Activated CD8-positive, alpha-beta T cell treated with anti-CD3 and anti-CD28 coated beads for 36 hours (primary cell): Measurements from ENCODE around the gene CRHBP. TPM values are rescaled to one million over a fixed set of nuclear protein-coding genes. Genes with fewer than 3 reads are reported as not detected.
"Not testable (repeated sequence)": the region's sequence is repeated elsewhere in the genome, so short reads cannot be mapped to it uniquely, and the experiment has no call there.

Experiments
- ATAC-seq: fragments of 200-7000 bp; cut with Tn5 transposase; one replicate; pipeline ENCODE4 v1.10.0; 2021; ENCODE audit warnings: mild to moderate bottlenecking, moderate library complexity
- CTCF ChIA-PET: fragments of 350-600 bp; sonication (Branson Sonifier 250); formaldehyde crosslinking; loops from one replicate; lab custom pipeline; 2021; ENCODE audit warnings: antibody characterized with exemption; lab: Charles Lee
- POLR2A ChIA-PET: fragments of 350-600 bp; sonication (Branson Sonifier 250); formaldehyde crosslinking; loops from one replicate; lab custom pipeline; 2021; ENCODE audit warnings: antibody characterized with exemption; lab: Charles Lee
- DNase-seq: peaks from one replicate; pipeline ENCODE4 v3.0.0-alpha.2; 2020
- H3K27ac Mint-ChIP-seq: one replicate; pipeline ENCODE4 v1.8.0; 2021; ENCODE audit warnings: mild to moderate bottlenecking, mixed read lengths
- H3K27me3 Mint-ChIP-seq: one replicate; pipeline ENCODE4 v1.8.0; 2021; ENCODE audit warnings: mixed read lengths
- H3K36me3 Mint-ChIP-seq: one replicate; pipeline ENCODE4 v1.8.0; 2021; ENCODE audit warnings: low read depth, mixed read lengths
- H3K4me1 Mint-ChIP-seq: one replicate; pipeline ENCODE4 v1.8.0; 2021; ENCODE audit warnings: low read depth, mixed read lengths
- H3K4me3 Mint-ChIP-seq: one replicate; pipeline ENCODE4 v1.8.0; 2021; ENCODE audit warnings: mild to moderate bottlenecking, moderate library complexity, mixed read lengths
- H3K9me3 Mint-ChIP-seq: one replicate; pipeline ENCODE4 v1.8.0; 2021; ENCODE audit warnings: mixed read lengths
- intact Hi-C: fragments of 100-400 bp; cut with micrococcal nuclease; formaldehyde crosslinking; loops from one replicate; pipeline ENCODE4 v1.10.0; 2022
- total RNA-seq, 2 experiments: library from RNA; stranded (reverse); gene quantifications; one replicate each; pipeline ENCODE4 v1.2.3, GENCODE V29; 2021
- TF ChIP-seq, protein P1 (sequence below): fragments of 200-600 bp; IDR thresholded peaks from one replicate; pipeline ENCODE4 v1.8.0; 2022; ENCODE audit warnings: antibody characterized with exemption, mild to moderate bottlenecking

Gene CRHBP
- total RNA-seq, 2 experiments from 2014 or later: not detected

DNA sequence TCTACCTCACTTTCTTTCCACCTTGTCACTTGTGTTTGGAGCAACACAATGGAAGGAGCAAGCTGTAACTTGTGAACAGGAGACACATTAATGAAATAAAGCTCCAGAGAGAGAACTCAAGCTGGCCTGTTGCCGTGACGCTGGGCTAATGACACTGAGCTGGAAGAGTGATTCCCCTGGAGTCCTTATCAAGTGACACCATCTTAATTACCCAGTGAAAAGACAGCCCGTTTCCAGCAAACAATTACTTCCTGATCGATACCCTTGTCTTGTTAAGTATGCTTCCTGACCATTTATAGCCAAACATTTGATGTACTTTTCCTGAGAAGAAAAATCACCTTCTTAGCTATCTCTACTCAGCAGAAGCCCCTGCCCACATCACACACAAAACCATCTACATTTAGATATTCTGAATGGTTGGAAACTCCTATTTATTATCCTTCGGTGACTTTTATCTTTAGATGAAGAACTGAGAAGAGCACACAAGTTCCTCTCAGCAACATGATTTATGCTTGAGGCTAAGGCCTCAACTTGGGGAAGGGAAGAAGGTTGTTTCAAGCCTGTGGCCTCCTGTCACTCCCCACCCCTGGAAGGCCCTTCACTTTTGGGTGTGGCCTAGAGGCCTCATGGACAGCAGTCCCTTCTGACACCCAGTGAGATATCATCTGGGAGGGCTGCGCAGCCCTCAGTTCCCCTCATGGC is 34.1 kb downstream of the CRHBP start:
- no peaks in the 10 kb centered on the region for H3K4me1 Mint-ChIP-seq
- POLR2A ChIA-PET: no interaction called here
- no peak overlapping the region for H3K27ac Mint-ChIP-seq
- intact Hi-C loops: no loop called here
- no peak overlapping the region for H3K4me3 Mint-ChIP-seq
- ATAC-seq (no peak), DNase-seq (no peak)
- CTCF ChIA-PET: no interaction called here
- no peaks in the 10 kb centered on the region for H3K27me3 Mint-ChIP-seq
- TF ChIP-seq, protein P1, sequence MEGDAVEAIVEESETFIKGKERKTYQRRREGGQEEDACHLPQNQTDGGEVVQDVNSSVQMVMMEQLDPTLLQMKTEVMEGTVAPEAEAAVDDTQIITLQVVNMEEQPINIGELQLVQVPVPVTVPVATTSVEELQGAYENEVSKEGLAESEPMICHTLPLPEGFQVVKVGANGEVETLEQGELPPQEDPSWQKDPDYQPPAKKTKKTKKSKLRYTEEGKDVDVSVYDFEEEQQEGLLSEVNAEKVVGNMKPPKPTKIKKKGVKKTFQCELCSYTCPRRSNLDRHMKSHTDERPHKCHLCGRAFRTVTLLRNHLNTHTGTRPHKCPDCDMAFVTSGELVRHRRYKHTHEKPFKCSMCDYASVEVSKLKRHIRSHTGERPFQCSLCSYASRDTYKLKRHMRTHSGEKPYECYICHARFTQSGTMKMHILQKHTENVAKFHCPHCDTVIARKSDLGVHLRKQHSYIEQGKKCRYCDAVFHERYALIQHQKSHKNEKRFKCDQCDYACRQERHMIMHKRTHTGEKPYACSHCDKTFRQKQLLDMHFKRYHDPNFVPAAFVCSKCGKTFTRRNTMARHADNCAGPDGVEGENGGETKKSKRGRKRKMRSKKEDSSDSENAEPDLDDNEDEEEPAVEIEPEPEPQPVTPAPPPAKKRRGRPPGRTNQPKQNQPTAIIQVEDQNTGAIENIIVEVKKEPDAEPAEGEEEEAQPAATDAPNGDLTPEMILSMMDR: no peak
- H3K36me3 Mint-ChIP-seq: no peaks in the 10 kb centered on the region
- H3K9me3 Mint-ChIP-seq: no peaks in the 10 kb centered on the region

DNA sequence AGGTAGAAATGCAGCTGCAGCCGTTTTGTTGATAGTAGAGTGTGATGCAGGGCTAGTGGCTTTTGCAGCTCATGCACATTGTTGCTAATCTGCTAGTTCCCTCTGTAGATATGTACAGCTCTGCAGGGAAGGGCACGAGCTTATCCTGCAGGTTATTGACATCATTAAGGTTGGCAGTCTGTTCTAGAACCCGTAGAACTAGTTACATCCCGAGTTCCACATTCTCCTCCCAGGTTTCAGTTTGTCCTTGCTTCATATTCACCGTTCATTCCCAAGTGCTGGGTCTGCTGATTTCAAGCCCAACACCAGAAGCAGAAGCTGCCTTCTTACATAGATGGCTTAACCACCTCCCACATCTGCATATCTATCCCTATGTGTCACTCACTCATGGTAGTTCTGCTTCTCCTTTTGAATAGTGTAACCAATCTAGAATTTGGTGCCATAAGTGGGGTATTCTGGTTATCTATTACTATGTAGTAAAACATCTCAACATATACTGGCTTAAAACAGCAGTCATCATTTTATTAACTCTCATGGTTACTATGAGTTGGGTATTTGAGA is 38.1 kb downstream of the CRHBP start:
- DNase-seq (no peak), ATAC-seq (no peak)
- H3K4me1 Mint-ChIP-seq: no peaks in the 10 kb centered on the region
- H3K36me3 Mint-ChIP-seq: no peaks in the 10 kb centered on the region
- intact Hi-C loops: no loop called here
- H3K4me3 Mint-ChIP-seq: no peak overlapping the region
- ChIA-PET POLR2A (interaction anchor here (0.5 kb wide), 1 partner anchor 23 kb away, joined by 3 read pairs; no protein-coding TSS in a partner anchor), CTCF (no interaction called here)
- TF ChIP-seq, protein P1: no peak
- H3K9me3 Mint-ChIP-seq: no peaks in the 10 kb centered on the region
- no peak overlapping the region for H3K27ac Mint-ChIP-seq
- no peaks in the 10 kb centered on the region for H3K27me3 Mint-ChIP-seq

DNA sequence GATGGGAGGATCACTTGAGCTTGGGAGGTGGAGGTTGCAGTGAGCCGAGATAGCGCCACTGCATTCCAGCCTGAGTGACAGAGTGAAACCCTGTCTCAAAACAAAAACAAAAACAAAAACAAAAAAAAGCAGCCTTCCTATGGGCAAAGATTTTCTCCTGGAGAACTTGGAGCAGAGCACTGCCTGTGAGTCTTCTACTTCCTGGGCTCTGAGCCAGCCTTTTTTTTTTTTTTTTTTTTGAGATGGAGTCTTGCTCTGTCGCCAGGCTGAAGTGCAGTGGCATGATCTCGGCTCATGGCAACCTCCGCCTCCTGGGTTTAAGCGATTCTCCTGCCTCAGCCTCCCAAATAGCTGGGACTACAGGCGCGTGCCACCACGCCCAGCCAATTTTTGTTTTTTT is 40.6 kb downstream of the CRHBP start:
- H3K4me3 Mint-ChIP-seq, intact Hi-C loops, POLR2A ChIA-PET, ATAC-seq, H3K4me1 Mint-ChIP-seq, H3K27ac Mint-ChIP-seq, CTCF ChIA-PET, H3K36me3 Mint-ChIP-seq, H3K9me3 Mint-ChIP-seq, DNase-seq, H3K27me3 Mint-ChIP-seq: not testable (repeated sequence)

DNA sequence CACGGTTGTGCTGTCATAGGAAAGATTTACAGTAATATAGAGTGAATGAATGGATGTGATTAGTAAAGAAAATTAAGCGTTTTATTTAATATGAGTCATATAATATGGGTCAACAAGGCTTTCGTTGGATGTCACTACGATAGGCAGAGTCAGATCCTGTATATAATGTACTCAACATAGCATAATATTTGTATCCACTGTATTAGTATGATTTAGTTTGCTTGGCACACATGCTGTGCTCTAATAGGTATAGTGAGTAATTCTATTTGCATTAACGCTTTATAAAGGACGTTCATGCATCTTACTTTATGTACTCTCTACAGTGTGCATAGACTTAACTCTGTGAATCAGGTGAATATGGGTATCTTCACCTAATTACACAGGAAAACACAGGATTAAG is 41.5 kb downstream of the CRHBP start:
- no peak overlapping the region for H3K27ac Mint-ChIP-seq
- POLR2A ChIA-PET: no interaction called here
- H3K4me1 Mint-ChIP-seq: no peaks in the 10 kb centered on the region
- no peak for DNase-seq
- peaks cover 2% of the 10 kb centered on the region for H3K27me3 Mint-ChIP-seq
- CTCF ChIA-PET: no interaction called here
- intact Hi-C loops: no loop called here
- TF ChIP-seq, protein P1: no peak
- H3K9me3 Mint-ChIP-seq: no peaks in the 10 kb centered on the region
- H3K4me3 Mint-ChIP-seq: no peak overlapping the region
- ATAC-seq: no peak
- no peaks in the 10 kb centered on the region for H3K36me3 Mint-ChIP-seq

DNA sequence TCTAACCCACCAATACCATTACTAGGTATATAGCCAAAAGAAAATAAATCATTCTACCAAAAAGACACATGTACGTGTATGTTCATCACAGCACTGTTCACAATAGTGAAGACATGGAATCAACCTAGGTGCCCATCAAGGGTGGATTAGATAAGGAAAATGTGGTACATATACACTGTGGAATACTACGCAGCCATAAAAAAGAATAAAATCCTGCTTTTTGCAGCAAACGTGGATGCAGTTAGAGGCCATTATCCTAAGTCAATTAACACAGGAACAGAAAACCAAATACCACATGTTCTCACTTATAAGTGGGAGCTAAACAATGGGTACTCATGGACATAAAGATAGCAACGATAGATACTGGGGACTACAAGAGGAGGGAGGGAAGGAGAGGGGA is 45.4 kb downstream of the CRHBP start:
- H3K9me3 Mint-ChIP-seq, POLR2A ChIA-PET, H3K27me3 Mint-ChIP-seq, H3K27ac Mint-ChIP-seq, H3K36me3 Mint-ChIP-seq, ATAC-seq, intact Hi-C loops, DNase-seq, H3K4me1 Mint-ChIP-seq, H3K4me3 Mint-ChIP-seq: not testable (repeated sequence)
- CTCF ChIA-PET: interaction anchor here (0.6 kb wide), 1 partner anchor 744 kb away, joined by 3 read pairs; no protein-coding TSS in a partner anchor

DNA sequence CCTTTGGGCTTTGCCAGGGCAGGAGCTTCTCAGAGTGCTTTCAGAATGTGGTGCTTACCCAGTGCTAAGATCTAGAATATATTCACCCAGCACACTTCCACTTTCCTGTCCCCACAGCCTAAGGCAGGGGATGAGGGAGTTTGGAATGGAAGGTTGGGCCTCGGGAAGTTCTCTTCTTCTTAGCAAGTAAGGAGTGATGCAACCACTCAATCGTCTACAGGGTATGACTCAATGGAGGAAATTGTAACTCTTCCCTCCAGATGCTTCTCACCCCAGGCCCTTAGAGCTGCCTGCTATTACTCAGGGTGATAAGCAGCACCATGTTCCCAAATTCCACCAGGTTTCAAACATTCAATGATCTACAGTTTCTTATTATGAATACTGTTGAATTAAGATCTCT is 46.6 kb downstream of the CRHBP start:
- ChIA-PET CTCF (no interaction called here), POLR2A (no interaction called here)
- no peaks in the 10 kb centered on the region for H3K4me1 Mint-ChIP-seq
- no peak overlapping the region for H3K4me3 Mint-ChIP-seq
- H3K27me3 Mint-ChIP-seq: peaks cover 9% of the 10 kb centered on the region
- TF ChIP-seq, protein P1: no peak
- no peaks in the 10 kb centered on the region for H3K36me3 Mint-ChIP-seq
- intact Hi-C loops: no loop called here
- DNase-seq: no peak
- H3K9me3 Mint-ChIP-seq: no peaks in the 10 kb centered on the region
- H3K27ac Mint-ChIP-seq: no peak overlapping the region
- ATAC-seq: no peak
